ENCODE data around the gene COL6A6. TPM values are rescaled to one million over a fixed set of nuclear protein-coding genes. Genes with fewer than 3 reads are reported as not detected.

COL6A6 gene
- total RNA-seq, 1 experiment from 2014 or later: 0.11 TPM

- Histone ChIP-seq H3K79me2 (ENCODE audit: insufficient read depth, low read length) (no peaks in the 10 kb centered on the region), H3K23ac (ENCODE audit: insufficient read length, low read depth, low read length) (no peak overlapping the region), H2BK15ac (ENCODE audit: low read depth, low read length) (no peak overlapping the region), H2BK12ac (ENCODE audit: insufficient read length, low read depth, low read length) (no peak overlapping the region), H3K4me2 (ENCODE audit: insufficient read depth, insufficient read length, low read length) (no peak overlapping the region), H3K9me3 (ENCODE audit: control insufficient read depth, low read depth, low read length) (no peaks in the 10 kb centered on the region), H2BK5ac (ENCODE audit: insufficient read length, low read length) (no peak overlapping the region), H3K14ac (ENCODE audit: insufficient read depth, low read length) (no peak overlapping the region), H3K27ac (ENCODE audit: insufficient read length, low read depth, low read length) (no peak overlapping the region), H4K5ac (ENCODE audit: insufficient read length, low read depth, low read length) (no peak overlapping the region), H3K4ac (ENCODE audit: low read depth, low read length) (no peak overlapping the region), H3K56ac (ENCODE audit: insufficient read length, low read depth, low read length) (no peak overlapping the region), H2BK20ac (ENCODE audit: low read depth, low read length, poor library complexity, severe bottlenecking) (no peak overlapping the region), H2AK5ac (ENCODE audit: insufficient read length, low read length) (no peak overlapping the region), H3T11ph (ENCODE audit: low read length) (no peak overlapping the region), H3K23me2 (ENCODE audit: insufficient read length, low read depth, low read length, poor library complexity, severe bottlenecking) (no peaks in the 10 kb centered on the region), H2BK120ac (ENCODE audit: low read depth, low read length, poor library complexity, severe bottlenecking) (no peak overlapping the region), H3K18ac (ENCODE audit: insufficient read length, low read depth, low read length) (no peak overlapping the region), H4K20me1 (ENCODE audit: control insufficient read depth, insufficient read depth, insufficient read length) (no peaks in the 10 kb centered on the region), H4K8ac (replicated peaks; ENCODE audit: insufficient read length, low read depth, low read length) (no peak overlapping the region), H2AFZ (ENCODE audit: low read length) (no peak overlapping the region), H3K9ac (ENCODE audit: extremely low read depth, insufficient read length, low read length) (no peak overlapping the region), H4K91ac (ENCODE audit: insufficient read length, low read depth, low read length) (no peak overlapping the region), H3K27me3 (ENCODE audit: insufficient read depth, low read length) (no peaks in the 10 kb centered on the region), H3K4me1 (ENCODE audit: insufficient read depth, low read length) (no peaks in the 10 kb centered on the region; the same call in 1 of the 2 replicates), H3K79me1 (ENCODE audit: insufficient read depth, low read depth, low read length, poor library complexity, severe bottlenecking) (no peaks in the 10 kb centered on the region)
- Mint-ChIP-seq H3K9me3 (no peaks in the 10 kb centered on the region), H3K36me3 (ENCODE audit: insufficient read depth in 1 of 3, low read depth in 3 of 3) (no peaks in the 10 kb centered on the region), H3K4me1 (peaks cover 23 to 31% of the 10 kb centered on the region in 2 experiments), H3K27ac (0 out of 7 replicates have a peak overlapping the region, but pooled peaks of 1 of the 3 experiments have one; percentile 7), H3K27me3 (ENCODE audit: low read depth) (peaks cover 10% of the 10 kb centered on the region), H3K4me3 (no peak overlapping the region)
- TF ChIP-seq CTCF (conservative IDR thresholded peaks at IDR 0.05): no peak
- no CpG with 5 or more reads among the region's 1 CpG for WGBS (ENCODE audit: extremely low coverage, insufficient read length, low lambda C conversion rate)
- DNase-seq: no peak
Observed at GRCh38 chr3:130528120-130528519, 11.1 kb downstream of the COL6A6 start.
